Fibroblast of mammary gland (primary cell): ENCODE results near the gene MED22.

Source experiments
- DNase-seq: peaks from one replicate; pipeline ENCODE4 v3.0.0-alpha.2; 2010; ENCODE audit warnings: low read depth
- H3K4me3 ChIP-seq: 2 replicates; pipeline ENCODE4 v1.5.1; 2011; ENCODE audit warnings: low read depth, mild to moderate bottlenecking, low read length, moderate library complexity; ENCODE audit not compliant: control insufficient read depth
- TF ChIP-seq, protein P1 (sequence below): conservative IDR thresholded peaks from 2 replicates; pipeline ENCODE4 v1.5.1; 2011; ENCODE audit warnings: low read depth, low read length, inconsistent platforms; ENCODE audit not compliant: control insufficient read depth, insufficient read depth

Gene MED22

DNA sequence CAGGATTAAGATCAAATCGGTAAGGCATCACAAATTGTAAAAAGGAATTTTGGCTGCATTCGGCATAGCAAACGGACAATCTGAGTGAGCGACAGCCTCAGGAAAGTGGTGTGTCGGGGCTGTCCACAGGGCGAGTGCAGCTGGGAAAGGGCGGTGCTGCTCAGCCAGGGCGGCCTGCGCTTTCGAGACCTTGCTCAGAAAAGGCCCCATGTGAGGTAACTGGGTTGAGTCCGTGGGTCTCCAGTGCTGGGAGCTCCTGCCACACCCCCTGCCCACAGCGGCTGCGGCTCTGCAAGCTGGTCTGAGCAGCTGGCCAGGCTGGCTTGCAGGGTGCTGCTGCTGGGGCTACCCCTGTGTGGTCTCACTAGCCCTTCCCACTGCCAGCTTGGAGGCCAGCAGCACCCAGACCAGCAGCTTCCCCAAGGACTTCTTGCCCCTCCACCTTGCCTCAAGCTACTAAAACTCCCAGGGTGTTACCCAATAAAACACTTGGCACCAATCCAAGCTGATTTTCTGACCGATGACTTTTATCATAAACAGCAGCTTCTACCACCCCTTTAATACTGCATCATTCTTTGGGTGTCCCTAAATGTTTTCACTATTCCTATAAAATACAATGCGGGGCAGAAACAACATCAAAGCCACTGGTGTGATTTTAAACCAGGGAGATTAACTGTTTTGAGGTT lies 14.6 kb upstream of the MED22 start:
- TF ChIP-seq, protein P1, sequence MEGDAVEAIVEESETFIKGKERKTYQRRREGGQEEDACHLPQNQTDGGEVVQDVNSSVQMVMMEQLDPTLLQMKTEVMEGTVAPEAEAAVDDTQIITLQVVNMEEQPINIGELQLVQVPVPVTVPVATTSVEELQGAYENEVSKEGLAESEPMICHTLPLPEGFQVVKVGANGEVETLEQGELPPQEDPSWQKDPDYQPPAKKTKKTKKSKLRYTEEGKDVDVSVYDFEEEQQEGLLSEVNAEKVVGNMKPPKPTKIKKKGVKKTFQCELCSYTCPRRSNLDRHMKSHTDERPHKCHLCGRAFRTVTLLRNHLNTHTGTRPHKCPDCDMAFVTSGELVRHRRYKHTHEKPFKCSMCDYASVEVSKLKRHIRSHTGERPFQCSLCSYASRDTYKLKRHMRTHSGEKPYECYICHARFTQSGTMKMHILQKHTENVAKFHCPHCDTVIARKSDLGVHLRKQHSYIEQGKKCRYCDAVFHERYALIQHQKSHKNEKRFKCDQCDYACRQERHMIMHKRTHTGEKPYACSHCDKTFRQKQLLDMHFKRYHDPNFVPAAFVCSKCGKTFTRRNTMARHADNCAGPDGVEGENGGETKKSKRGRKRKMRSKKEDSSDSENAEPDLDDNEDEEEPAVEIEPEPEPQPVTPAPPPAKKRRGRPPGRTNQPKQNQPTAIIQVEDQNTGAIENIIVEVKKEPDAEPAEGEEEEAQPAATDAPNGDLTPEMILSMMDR, result no peak
- peak; percentile 49 for DNase-seq
- no peak overlapping the region for H3K4me3 ChIP-seq

DNA sequence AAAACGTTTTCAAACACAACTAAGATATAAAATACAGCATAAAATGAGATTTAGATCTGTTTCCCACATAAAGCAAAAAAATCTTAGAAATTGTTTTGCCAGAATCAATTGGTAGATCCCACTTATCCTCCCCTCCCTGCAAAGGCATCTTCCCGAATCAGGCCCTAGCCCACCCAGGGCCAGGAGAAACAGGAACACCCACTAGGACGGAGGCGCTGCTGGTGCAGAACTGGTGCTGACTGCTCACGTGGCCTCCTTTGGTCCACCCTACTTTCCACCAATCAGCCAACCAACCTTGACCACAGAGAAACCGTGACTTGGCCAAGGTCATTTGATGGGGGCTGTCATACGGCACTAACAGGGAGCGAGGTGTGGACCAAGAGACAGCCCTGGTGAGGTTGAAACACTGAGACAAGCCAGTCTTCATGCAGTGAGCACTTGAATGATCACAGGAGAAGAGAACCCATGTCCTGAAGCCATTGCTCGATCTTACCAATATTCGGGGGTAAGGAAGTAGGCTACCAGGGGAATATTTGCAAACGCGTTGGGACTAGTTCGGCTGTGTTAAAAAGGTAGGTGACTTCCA lies 13.7 kb upstream of the MED22 start:
- no peak for DNase-seq
- no peak overlapping the region for H3K4me3 ChIP-seq
- TF ChIP-seq, protein P1, result no peak

DNA sequence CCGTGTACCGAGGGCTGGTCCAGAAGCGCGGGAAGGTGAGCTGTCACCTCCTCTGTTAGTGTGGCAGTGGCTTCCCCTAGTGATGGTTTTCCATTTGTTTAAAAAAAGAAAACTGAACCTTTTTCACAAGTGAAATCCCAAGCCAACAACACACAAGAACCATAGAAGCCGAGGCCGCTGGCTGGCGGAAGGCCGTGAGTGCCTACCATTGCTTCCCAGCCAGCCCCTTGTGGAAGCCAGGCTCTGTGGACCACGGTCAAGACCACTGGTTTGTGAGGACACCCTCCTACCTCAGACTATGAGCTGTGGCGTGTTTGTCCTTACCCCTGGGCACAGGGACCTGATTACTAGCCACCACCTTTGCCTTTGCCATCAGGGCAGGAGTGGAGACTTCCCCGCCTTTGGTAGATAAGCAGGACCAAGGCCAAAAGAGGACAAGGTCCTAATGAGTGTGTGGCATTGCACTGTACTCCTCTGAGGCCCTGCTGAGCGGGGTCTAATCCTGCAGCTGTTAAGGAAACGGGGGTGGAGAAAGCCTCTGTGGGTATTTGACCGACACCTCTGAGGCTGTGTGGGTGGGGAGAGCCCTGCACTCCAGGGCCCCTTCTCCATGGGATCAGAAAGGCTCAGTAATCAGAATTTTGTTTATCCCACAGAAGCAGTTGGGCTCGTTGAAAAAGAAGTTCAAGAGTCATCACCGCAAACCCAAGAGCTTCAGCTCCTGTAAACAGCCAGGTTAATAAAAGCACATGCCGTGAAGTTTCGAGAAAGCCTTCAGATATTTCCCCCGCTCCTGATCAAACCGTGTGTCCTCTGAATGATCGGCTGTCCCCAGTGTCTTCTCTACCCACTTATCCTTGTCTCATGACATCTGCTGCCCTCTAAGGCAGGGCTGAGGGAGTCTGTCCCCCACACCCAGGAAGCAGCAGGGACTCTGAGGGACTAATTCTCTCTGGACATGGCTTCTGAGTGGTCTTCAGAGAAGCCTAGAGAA lies 12.8 kb upstream of the MED22 start:
- no peak for DNase-seq
- H3K4me3 ChIP-seq, result no peak overlapping the region
- TF ChIP-seq, protein P1, result no peak

DNA sequence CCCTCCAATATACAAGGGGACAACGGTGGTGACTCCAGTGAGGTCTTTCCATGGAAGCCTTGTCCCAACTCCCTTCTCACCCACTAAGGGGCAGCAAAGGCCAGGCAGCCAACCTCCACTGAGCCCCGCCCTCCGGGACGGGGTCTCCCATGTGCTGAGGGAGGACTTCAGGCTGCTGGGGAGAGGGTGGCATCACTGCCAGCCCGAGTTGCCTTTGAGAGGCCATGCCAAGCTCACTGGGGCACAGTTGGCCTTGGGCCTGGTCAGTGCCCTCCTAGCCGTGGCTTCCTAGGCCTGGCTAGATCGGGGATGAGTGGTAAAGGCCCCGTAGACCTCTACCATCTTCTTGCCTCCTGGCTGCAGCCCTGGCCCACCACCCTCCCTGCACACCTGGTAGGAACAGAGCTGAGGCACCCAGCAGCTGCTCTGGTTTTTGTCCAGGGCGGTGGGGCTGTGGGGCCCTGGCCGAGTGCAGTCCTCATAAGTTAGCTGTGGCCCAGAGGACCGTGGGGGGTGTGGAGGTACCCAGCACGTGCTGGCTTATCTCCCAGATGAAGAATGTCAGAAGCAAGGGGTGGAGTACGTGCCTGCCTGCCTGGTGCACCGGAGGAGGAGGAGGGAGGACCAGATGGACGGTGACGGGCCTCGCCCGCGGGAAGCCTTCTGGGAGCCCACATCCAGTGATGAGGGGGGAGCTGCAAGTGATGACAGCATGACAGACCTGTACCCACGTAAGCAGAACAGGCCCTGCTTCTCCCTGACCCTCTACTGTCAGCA lies 11.7 kb upstream of the MED22 start:
- H3K4me3 ChIP-seq, result no peak overlapping the region
- TF ChIP-seq, protein P1, result peak; percentile 55
- no peak for DNase-seq

DNA sequence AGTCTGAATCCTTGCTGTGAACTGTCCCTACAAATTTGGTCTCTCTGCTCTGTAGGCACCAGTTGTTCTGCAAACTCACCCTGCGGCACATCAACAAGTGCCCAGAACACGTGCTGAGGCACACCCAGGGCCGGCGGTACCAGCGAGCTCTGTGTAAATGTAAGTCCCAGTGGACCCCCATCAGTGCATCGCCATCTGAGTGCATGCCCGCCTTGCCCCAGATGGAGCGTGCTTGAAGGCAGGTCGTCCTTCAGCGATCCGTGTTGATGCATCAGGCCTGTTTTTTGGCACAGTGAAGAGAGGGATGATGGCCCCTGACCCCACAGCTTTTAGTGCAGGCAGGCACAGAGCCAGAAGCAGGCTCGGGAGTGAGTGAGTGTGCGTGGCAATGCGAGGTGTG lies 9.7 kb upstream of the MED22 start:
- DNase-seq, result no peak
- no peak overlapping the region for H3K4me3 ChIP-seq
- TF ChIP-seq, protein P1, result no peak
